AG04450 (cell line): ENCODE data around the gene KLHL2. TPM values are rescaled to one million over a fixed set of nuclear protein-coding genes. Genes with fewer than 3 reads are reported as not detected.
"Not testable (repeated sequence)": the region's sequence is repeated elsewhere in the genome, so short reads cannot be mapped to it uniquely, and the experiment has no call there.

ENCODE experiments used
- CTCF ChIA-PET: fragments of 300-600, 350-600 bp; formaldehyde crosslinking; extraction: SDS; loops from one replicate; lab custom pipeline; 2022; ENCODE audit warnings: antibody characterized with exemption, inconsistent platforms; lab: Charles Lee
- POLR2A ChIA-PET: fragments of 350-600 bp; formaldehyde crosslinking; extraction: SDS; loops from one replicate; lab custom pipeline; 2021; ENCODE audit warnings: antibody characterized with exemption, inconsistent platforms; lab: Yijun Ruan, JAX
- DNase-seq: peaks from one replicate; pipeline ENCODE4 v3.0.0-alpha.2; 2011; ENCODE audit warnings: low read depth, low spot score
- H3K27ac ChIP-seq: one replicate; pipeline ENCODE4 v1.5.1; 2012; ENCODE audit warnings: low read depth, low read length, control low read depth
- H3K27me3 ChIP-seq: one replicate; pipeline ENCODE4 v1.6.0; 2012; ENCODE audit warnings: low read length; ENCODE audit not compliant: control insufficient read depth, insufficient read depth
- H3K4me3 ChIP-seq: 2 replicates; pipeline ENCODE4 v1.5.1; 2011; ENCODE audit warnings: mild to moderate bottlenecking, low read depth, low read length, control low read depth
- H3K9me3 ChIP-seq: 2 replicates; pipeline ENCODE4 v1.5.1; 2012; ENCODE audit warnings: low read length; ENCODE audit not compliant: control insufficient read depth, insufficient read depth
- CTCF ChIP-seq: IDR thresholded peaks from 2 replicates; pipeline ENCODE4 v1.5.1; 2011; ENCODE audit warnings: low read depth, low read length, control low read depth, inconsistent platforms
- polyA plus RNA-seq: library from polyadenylated mRNA; depleted of rRNA; stranded (reverse); fragments of >200 nt; gene quantifications from 2 replicates; pipeline ENCODE4 v1.2.3, GENCODE V29; 2011

KLHL2 gene
- polyA plus RNA-seq, 1 experiment = 16.4 TPM

- no peaks in the 10 kb centered on the region for H3K27me3 ChIP-seq
- ChIA-PET POLR2A (no interaction called here), CTCF (no interaction called here)
- no peak overlapping the region for H3K4me3 ChIP-seq
- no peak overlapping the region for H3K27ac ChIP-seq
- no peak for TF ChIP-seq CTCF
- H3K9me3 ChIP-seq = no peaks in the 10 kb centered on the region
- no peak for DNase-seq
Measured at GRCh38 chr4:165234766-165235165, 27.4 kb downstream of the KLHL2 start.

- H3K4me3 ChIP-seq, H3K27me3 ChIP-seq, H3K27ac ChIP-seq, DNase-seq, H3K9me3 ChIP-seq, CTCF ChIA-PET, POLR2A ChIA-PET: not testable (repeated sequence)
Measured at GRCh38 chr4:165236852-165237251, 29.5 kb downstream of the KLHL2 start.

- DNase-seq, H3K27ac ChIP-seq, H3K9me3 ChIP-seq, H3K27me3 ChIP-seq, H3K4me3 ChIP-seq, POLR2A ChIA-PET: not testable (repeated sequence)
- CTCF ChIA-PET = interaction anchor here (0.5 kb wide), 1 partner anchor 105 kb away, joined by 4 read pairs; no protein-coding TSS in a partner anchor
Measured at GRCh38 chr4:165238041-165238640, 30.8 kb downstream of the KLHL2 start.

GRCh38 chr4:165240761-165241160, 33.4 kb downstream of the KLHL2 start:
- H3K27ac ChIP-seq, H3K9me3 ChIP-seq, DNase-seq, CTCF ChIA-PET, H3K4me3 ChIP-seq, H3K27me3 ChIP-seq, POLR2A ChIA-PET: not testable (repeated sequence)

GRCh38 chr4:165244148-165244547, 36.8 kb downstream of the KLHL2 start:
- H3K4me3 ChIP-seq, CTCF ChIA-PET, H3K27ac ChIP-seq, H3K27me3 ChIP-seq, POLR2A ChIA-PET, DNase-seq, H3K9me3 ChIP-seq: not testable (repeated sequence)

GRCh38 chr4:165244587-165245186, 37.3 kb downstream of the KLHL2 start:
- DNase-seq, H3K4me3 ChIP-seq, CTCF ChIA-PET, H3K9me3 ChIP-seq, POLR2A ChIA-PET, H3K27me3 ChIP-seq, H3K27ac ChIP-seq: not testable (repeated sequence)

GRCh38 chr4:165248102-165248501, 40.7 kb downstream of the KLHL2 start:
- Histone ChIP-seq H3K27ac (no peak overlapping the region), H3K27me3 (no peaks in the 10 kb centered on the region), H3K9me3 (no peaks in the 10 kb centered on the region), H3K4me3 (no peak overlapping the region)
- ChIA-PET CTCF (no interaction called here), POLR2A (no interaction called here)
- DNase-seq = no peak
- no peak for TF ChIP-seq CTCF

GRCh38 chr4:165248904-165249303, 41.5 kb downstream of the KLHL2 start:
- H3K27ac ChIP-seq, H3K27me3 ChIP-seq, POLR2A ChIA-PET, H3K4me3 ChIP-seq, DNase-seq, CTCF ChIA-PET, H3K9me3 ChIP-seq: not testable (repeated sequence)

GRCh38 chr4:165254771-165255170, 47.4 kb downstream of the KLHL2 start:
- H3K27ac ChIP-seq, CTCF ChIA-PET, POLR2A ChIA-PET, H3K4me3 ChIP-seq, H3K9me3 ChIP-seq, DNase-seq, H3K27me3 ChIP-seq: not testable (repeated sequence)

GRCh38 chr4:165255439-165255838, 48.1 kb downstream of the KLHL2 start:
- H3K4me3 ChIP-seq, H3K27me3 ChIP-seq, POLR2A ChIA-PET, H3K27ac ChIP-seq, H3K9me3 ChIP-seq, CTCF ChIA-PET: not testable (repeated sequence)
- DNase-seq = peak; percentile 4
